ENCODE results near the gene RSRC1. TPM values are rescaled to one million over a fixed set of nuclear protein-coding genes. Genes with fewer than 3 reads are reported as not detected.
"Not testable (repeated sequence)": the region's sequence is repeated elsewhere in the genome, so short reads cannot be mapped to it uniquely, and the experiment has no call there.

Gene RSRC1
- total RNA-seq, 1 donor from 2014 or later, result 36.9 TPM

- TF ChIP-seq, protein P1, sequence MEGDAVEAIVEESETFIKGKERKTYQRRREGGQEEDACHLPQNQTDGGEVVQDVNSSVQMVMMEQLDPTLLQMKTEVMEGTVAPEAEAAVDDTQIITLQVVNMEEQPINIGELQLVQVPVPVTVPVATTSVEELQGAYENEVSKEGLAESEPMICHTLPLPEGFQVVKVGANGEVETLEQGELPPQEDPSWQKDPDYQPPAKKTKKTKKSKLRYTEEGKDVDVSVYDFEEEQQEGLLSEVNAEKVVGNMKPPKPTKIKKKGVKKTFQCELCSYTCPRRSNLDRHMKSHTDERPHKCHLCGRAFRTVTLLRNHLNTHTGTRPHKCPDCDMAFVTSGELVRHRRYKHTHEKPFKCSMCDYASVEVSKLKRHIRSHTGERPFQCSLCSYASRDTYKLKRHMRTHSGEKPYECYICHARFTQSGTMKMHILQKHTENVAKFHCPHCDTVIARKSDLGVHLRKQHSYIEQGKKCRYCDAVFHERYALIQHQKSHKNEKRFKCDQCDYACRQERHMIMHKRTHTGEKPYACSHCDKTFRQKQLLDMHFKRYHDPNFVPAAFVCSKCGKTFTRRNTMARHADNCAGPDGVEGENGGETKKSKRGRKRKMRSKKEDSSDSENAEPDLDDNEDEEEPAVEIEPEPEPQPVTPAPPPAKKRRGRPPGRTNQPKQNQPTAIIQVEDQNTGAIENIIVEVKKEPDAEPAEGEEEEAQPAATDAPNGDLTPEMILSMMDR (conservative IDR thresholded peaks at IDR 0.05), result no peak
- H3K4me1 Mint-ChIP-seq, result no peaks in the 10 kb centered on the region
- H3K4me3 Mint-ChIP-seq, result no peak overlapping the region
- DNase-seq (ENCODE audit: low read depth, low spot score), result no peak
- H3K36me3 Mint-ChIP-seq (ENCODE audit: low read depth), result no peaks in the 10 kb centered on the region
- H3K27me3 Mint-ChIP-seq (ENCODE audit: low read depth), result no peaks in the 10 kb centered on the region
- no peaks in the 10 kb centered on the region for H3K9me3 Mint-ChIP-seq
- no peak overlapping the region for H3K27ac Mint-ChIP-seq (ENCODE audit: unreplicated experiment)
Observed at GRCh38 chr3:158308236-158308928, 198.5 kb downstream of the RSRC1 start.

GRCh38 chr3:158312560-158313141 is 202.8 kb downstream of the RSRC1 start:
- no peaks in the 10 kb centered on the region for H3K36me3 Mint-ChIP-seq (ENCODE audit: low read depth)
- H3K4me3 Mint-ChIP-seq, result no peak overlapping the region
- TF ChIP-seq, protein P1 (conservative IDR thresholded peaks at IDR 0.05), result no peak
- no peak overlapping the region for H3K27ac Mint-ChIP-seq (ENCODE audit: unreplicated experiment)
- H3K4me1 Mint-ChIP-seq, result no peaks in the 10 kb centered on the region
- H3K9me3 Mint-ChIP-seq, result no peaks in the 10 kb centered on the region
- DNase-seq (ENCODE audit: low read depth, low spot score), result no peak
- no peaks in the 10 kb centered on the region for H3K27me3 Mint-ChIP-seq (ENCODE audit: low read depth)

GRCh38 chr3:158313338-158313927 is 203.5 kb downstream of the RSRC1 start:
- no peak overlapping the region for H3K27ac Mint-ChIP-seq (ENCODE audit: unreplicated experiment)
- no peaks in the 10 kb centered on the region for H3K36me3 Mint-ChIP-seq (ENCODE audit: low read depth)
- no peaks in the 10 kb centered on the region for H3K9me3 Mint-ChIP-seq
- no peak for DNase-seq (ENCODE audit: low read depth, low spot score)
- H3K4me3 Mint-ChIP-seq, result no peak overlapping the region
- no peaks in the 10 kb centered on the region for H3K4me1 Mint-ChIP-seq
- TF ChIP-seq, protein P1 (conservative IDR thresholded peaks at IDR 0.05), result peak; percentile 78
- no peaks in the 10 kb centered on the region for H3K27me3 Mint-ChIP-seq (ENCODE audit: low read depth)

GRCh38 chr3:158314426-158315357 is 204.8 kb downstream of the RSRC1 start:
- Mint-ChIP-seq H3K4me3 (no peak overlapping the region), H3K36me3 (ENCODE audit: low read depth) (no peaks in the 10 kb centered on the region), H3K27me3 (ENCODE audit: low read depth) (no peaks in the 10 kb centered on the region), H3K4me1 (no peaks in the 10 kb centered on the region), H3K27ac (ENCODE audit: unreplicated experiment) (no peak overlapping the region), H3K9me3 (no peaks in the 10 kb centered on the region)
- DNase-seq (ENCODE audit: low read depth, low spot score), result no peak
- TF ChIP-seq, protein P1 (conservative IDR thresholded peaks at IDR 0.05), result no peak

DNA sequence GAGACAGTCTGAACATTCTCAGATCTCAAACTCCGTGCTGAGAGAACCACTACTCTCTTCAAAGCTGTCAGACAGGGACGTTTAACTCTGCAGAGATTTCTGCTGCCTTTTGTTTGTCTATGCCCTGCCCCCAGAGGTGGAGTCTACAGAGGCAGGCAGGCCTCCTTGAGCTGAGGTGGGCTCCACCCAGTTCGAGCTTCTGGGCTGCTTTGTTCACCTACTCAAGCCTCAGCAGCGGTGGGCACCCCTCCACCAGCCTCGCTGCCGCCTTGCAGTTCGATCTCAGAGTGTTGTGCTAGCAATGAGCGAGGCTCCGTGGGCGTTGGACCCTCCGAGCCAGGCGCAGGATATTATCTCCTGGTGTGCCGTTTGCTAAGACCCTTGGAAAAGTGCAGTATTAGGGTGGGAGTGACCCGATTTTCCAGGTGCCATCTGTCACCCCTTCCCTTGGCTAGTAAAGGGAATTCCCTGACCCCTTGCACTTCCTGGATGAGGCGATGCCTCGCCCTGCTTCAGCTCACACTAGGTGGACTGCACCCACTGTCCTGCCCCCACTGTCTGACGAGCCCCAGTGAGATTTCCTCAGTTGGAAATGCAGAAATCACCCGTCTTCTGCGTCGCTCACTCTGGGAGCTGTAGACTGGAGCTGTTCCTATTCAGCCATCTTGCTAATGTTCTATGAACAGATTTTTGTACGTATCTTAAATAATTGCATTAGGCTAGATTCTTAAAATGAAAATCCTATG is 220.0 kb downstream of the RSRC1 start:
- DNase-seq (ENCODE audit: low read depth, low spot score); H3K9me3 Mint-ChIP-seq; H3K36me3 Mint-ChIP-seq (ENCODE audit: low read depth); H3K27me3 Mint-ChIP-seq (ENCODE audit: low read depth): not testable (repeated sequence)
- H3K27ac Mint-ChIP-seq (ENCODE audit: unreplicated experiment), result peak overlapping the region; percentile 81
- peak overlapping the region; percentile 71 for H3K4me3 Mint-ChIP-seq
- peaks cover 13% of the 10 kb centered on the region for H3K4me1 Mint-ChIP-seq

Measured in neural crest cell (in vitro differentiated cells).